ENCODE results near the gene SLC35G1. TPM values are rescaled to one million over a fixed set of nuclear protein-coding genes. Genes with fewer than 3 reads are reported as not detected.

SLC35G1 gene
- total and polyA plus RNA-seq, 2 of the 8 experiments (the other 6 are each of a cell fraction or from before 2014, with no cell fraction given), result 6.2 to 6.4 TPM

- TF ChIP-seq CHD7 (IDR thresholded peaks at IDR 0.05; ENCODE audit: insufficient replicate concordance, low read length) (no peak), POLR2A (IDR thresholded peaks at IDR 0.05; ENCODE audit: control extremely low read depth in 1 of 2, low read depth in 2 of 2, low read length in 2 of 2) (no peak), EP300 (IDR thresholded peaks at IDR 0.05; ENCODE audit: borderline replicate concordance in 1 of 2, low read depth in 2 of 2, low read length in 2 of 2) (no peak), USF2 (IDR thresholded peaks at IDR 0.05; ENCODE audit: low read length) (no peak)
Measured at GRCh38 chr10:93856349-93857145, 37.2 kb upstream of the SLC35G1 start (continued).

All from H1 (cell line).